Nephron (organoid): ENCODE results near the gene TRIM37.
A peak's percentile ranks its signal among the peaks of the same experiment; 100 is the strongest.

Experiments used
- H3K27ac Mint-ChIP-seq, 3 experiments: 2 replicates each; pipeline ENCODE4 v1.8.0; 2020; ENCODE audit warnings: mixed read lengths in 3 of 3, mild to moderate bottlenecking in 2 of 3, moderate library complexity in 1 of 3
- H3K27me3 Mint-ChIP-seq: 2 replicates; pipeline ENCODE4 v1.8.0; 2021; ENCODE audit warnings: low read depth, mild to moderate bottlenecking, moderate library complexity, mixed read lengths
- H3K36me3 Mint-ChIP-seq: 2 replicates; pipeline ENCODE4 v1.8.0; 2020; ENCODE audit warnings: low read depth, mixed read lengths
- H3K4me1 Mint-ChIP-seq: 2 replicates; pipeline ENCODE4 v1.8.0; 2020; ENCODE audit warnings: mixed read lengths
- H3K4me3 Mint-ChIP-seq, 3 experiments: 2 replicates each; pipeline ENCODE4 v1.8.0; 2020; ENCODE audit warnings: mild to moderate bottlenecking in 3 of 3, mixed read lengths in 3 of 3, moderate library complexity in 2 of 3
- H3K9me3 Mint-ChIP-seq: 2 replicates; pipeline ENCODE4 v1.8.0; 2020; ENCODE audit warnings: mixed read lengths
- TF ChIP-seq, protein P1 (sequence below), 3 experiments: fragments of 200-600 bp; sonication (generic); IDR thresholded peaks; one replicate each; pipeline ENCODE4 v1.5.0; 2021; ENCODE audit warnings: antibody characterized with exemption in 3 of 3; ENCODE audit not compliant: unreplicated experiment in 3 of 3

Gene TRIM37

DNA sequence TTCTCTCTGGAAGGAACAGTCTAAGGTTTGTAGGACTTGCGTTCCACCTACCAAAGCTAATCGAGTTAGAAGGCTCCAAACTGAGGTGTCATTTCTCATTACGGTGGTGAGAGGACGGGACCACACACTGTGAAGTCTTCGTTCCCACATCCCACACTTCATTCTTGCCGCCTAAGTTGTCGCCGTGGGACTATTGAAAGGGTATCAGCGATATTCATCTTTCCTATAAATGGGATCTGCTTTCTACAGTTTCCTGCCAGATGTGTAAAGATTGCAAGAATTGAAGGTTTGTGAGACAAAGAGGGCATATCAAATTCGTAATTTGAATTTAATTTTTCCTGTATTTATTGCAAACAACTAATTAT, 608 bp upstream of the TRIM37 start:
- H3K4me3 Mint-ChIP-seq: peak overlapping the region; percentile 93 to 95 (median 93)
- H3K27me3 Mint-ChIP-seq: no peaks in the 10 kb centered on the region
- H3K27ac Mint-ChIP-seq: peak overlapping the region; percentile 61 to 85 (median 84)
- peaks cover 32% of the 10 kb centered on the region for H3K36me3 Mint-ChIP-seq
- H3K9me3 Mint-ChIP-seq: no peaks in the 10 kb centered on the region
- TF ChIP-seq, protein P1, sequence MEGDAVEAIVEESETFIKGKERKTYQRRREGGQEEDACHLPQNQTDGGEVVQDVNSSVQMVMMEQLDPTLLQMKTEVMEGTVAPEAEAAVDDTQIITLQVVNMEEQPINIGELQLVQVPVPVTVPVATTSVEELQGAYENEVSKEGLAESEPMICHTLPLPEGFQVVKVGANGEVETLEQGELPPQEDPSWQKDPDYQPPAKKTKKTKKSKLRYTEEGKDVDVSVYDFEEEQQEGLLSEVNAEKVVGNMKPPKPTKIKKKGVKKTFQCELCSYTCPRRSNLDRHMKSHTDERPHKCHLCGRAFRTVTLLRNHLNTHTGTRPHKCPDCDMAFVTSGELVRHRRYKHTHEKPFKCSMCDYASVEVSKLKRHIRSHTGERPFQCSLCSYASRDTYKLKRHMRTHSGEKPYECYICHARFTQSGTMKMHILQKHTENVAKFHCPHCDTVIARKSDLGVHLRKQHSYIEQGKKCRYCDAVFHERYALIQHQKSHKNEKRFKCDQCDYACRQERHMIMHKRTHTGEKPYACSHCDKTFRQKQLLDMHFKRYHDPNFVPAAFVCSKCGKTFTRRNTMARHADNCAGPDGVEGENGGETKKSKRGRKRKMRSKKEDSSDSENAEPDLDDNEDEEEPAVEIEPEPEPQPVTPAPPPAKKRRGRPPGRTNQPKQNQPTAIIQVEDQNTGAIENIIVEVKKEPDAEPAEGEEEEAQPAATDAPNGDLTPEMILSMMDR (IDR thresholded peaks at IDR 0.05; ENCODE audit: unreplicated experiment in 3 of 3): no peak
- H3K4me1 Mint-ChIP-seq: peaks cover 15% of the 10 kb centered on the region

DNA sequence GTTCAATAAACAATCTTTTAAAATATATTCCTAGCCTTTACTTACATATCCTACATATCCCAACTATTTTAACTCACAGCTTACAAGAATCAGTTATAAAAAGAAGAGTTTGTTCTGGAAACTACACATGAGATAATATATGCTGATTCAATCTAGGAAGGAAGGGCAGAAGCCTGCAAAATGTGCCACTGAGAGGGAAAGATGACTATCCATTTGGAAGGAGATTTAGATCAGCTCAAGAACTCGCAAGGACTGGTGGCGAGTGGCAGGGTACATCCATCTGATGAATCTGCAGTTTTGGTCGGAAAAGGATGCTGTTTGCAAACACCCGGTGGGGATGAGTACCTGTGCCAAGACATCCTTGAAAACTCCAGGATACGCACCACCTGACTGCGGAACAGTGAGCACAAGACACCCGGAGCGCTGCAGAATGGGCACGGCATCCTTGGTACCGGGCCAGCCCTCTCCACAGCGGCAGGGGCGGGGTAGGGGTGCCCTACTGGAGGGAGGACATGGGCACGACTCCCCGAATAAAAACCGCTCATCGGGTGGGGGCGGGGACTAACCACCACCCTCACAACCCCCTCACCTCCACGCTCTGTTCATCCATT, 723 bp downstream of the TRIM37 start:
- Mint-ChIP-seq H3K27me3 (no peaks in the 10 kb centered on the region), H3K36me3 (peaks cover 23% of the 10 kb centered on the region), H3K27ac (peak overlapping the region; percentile 61 to 90 (median 85)), H3K9me3 (no peaks in the 10 kb centered on the region), H3K4me1 (peaks cover 15% of the 10 kb centered on the region), H3K4me3 (peak overlapping the region; percentile 93 to 95 (median 93))
- TF ChIP-seq, protein P1 (IDR thresholded peaks at IDR 0.05; ENCODE audit: unreplicated experiment in 3 of 3): no peak

DNA sequence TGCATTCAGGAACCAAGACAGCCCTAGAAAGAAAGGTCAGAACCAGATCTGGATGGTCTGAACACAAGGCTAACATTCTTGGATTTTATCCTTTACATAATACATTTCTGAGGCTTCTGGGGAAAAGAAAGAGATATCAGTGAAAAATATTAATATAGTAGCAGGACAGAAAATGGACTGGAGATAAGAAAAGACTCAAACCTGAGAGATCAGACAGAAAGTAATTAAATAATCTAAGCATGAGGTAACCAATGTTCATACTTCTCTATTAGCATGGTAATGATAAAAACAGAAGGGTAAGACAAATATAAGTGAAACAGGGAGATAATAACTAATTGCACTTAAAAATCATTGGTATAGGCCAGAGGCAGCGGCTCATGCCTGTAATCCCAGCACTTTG, 5.5 kb downstream of the TRIM37 start:
- TF ChIP-seq, protein P1 (IDR thresholded peaks at IDR 0.05; ENCODE audit: unreplicated experiment in 3 of 3): no peak
- H3K36me3 Mint-ChIP-seq: peaks cover 38% of the 10 kb centered on the region
- H3K4me1 Mint-ChIP-seq: peaks cover 15% of the 10 kb centered on the region
- peaks cover 6% of the 10 kb centered on the region for H3K9me3 Mint-ChIP-seq
- no peak overlapping the region for H3K4me3 Mint-ChIP-seq
- no peak overlapping the region for H3K27ac Mint-ChIP-seq
- H3K27me3 Mint-ChIP-seq: no peaks in the 10 kb centered on the region

DNA sequence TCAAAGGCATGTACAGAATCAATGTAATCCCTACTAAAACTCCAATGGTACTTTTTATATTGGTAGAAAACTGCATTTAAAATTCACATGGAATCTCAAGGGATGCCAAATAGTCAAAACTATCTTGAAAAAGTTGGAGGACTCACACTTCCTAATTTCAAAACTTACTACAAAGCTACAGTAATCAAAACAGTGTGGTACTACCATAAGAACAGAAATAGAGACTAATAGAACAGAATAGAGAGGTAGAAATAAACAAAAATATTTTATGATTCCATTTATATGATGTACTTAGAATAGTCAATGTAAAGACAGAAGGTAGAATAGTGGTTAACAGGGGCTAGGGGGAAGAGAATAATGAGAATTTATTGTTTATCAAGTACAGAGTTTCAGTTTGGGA, 8.8 kb downstream of the TRIM37 start:
- Mint-ChIP-seq H3K4me1 (peaks cover 20% of the 10 kb centered on the region), H3K9me3 (peaks cover 6% of the 10 kb centered on the region), H3K27me3 (no peaks in the 10 kb centered on the region), H3K36me3 (peaks cover 38% of the 10 kb centered on the region), H3K4me3 (no peak overlapping the region), H3K27ac (no peak overlapping the region)
- TF ChIP-seq, protein P1 (IDR thresholded peaks at IDR 0.05; ENCODE audit: unreplicated experiment in 3 of 3): no peak

DNA sequence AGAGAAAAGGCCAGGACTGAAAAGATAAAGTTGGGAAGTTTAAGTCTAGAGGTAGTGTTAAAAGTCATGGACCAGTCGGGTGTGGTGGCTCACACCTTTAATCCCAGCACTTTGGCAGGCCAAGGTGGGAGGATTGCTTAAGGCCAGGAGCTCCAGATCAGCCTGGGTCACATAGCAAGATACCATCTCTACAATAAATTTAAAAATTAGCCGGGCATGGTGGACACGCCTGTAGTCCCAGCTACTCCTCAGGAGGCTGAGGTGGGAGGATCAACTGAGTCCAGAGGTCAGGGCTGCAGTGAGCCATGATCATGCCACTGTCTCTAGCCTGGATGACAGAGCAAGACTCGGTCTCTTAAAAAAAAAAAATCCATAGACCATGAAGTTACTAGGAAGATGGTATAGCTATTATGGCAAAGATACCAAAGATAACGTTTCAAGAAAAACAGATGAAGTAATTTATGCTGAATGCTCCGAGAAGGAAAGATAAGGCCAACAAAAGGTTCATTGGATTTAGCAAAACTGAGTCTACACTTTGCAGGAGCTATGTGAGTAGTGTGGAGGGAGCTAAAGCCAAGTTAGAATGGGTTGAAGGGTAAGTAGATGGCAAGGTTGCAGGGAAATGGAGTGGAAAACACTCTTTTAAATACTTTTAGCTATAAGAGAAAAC, 11.7 kb downstream of the TRIM37 start:
- H3K4me1 Mint-ChIP-seq: peaks cover 20% of the 10 kb centered on the region
- H3K4me3 Mint-ChIP-seq: no peak overlapping the region
- peaks cover 4% of the 10 kb centered on the region for H3K9me3 Mint-ChIP-seq
- peaks cover 29% of the 10 kb centered on the region for H3K36me3 Mint-ChIP-seq
- TF ChIP-seq, protein P1 (IDR thresholded peaks at IDR 0.05; ENCODE audit: unreplicated experiment in 3 of 3): no peak
- no peaks in the 10 kb centered on the region for H3K27me3 Mint-ChIP-seq
- peak overlapping the region; percentile 29 to 95 (median 76) for H3K27ac Mint-ChIP-seq
